Natural killer cell (primary cell): Measurements from ENCODE around the gene SPSB2. TPM values are rescaled to one million over a fixed set of nuclear protein-coding genes. Genes with fewer than 3 reads are reported as not detected.

Experiments
- ATAC-seq, 3 donors: fragments of 150-1000 bp in 2 of 3; fragments of 200-7000 bp in 1 of 3; cut with Tn5 transposase; 1 replicate in 1 of 3; 2 replicates in 2 of 3; pipeline ENCODE4 v1.10.0; 2021; ENCODE audit warnings: mild to moderate bottlenecking in 2 of 3, moderate library complexity in 2 of 3
- DNase-seq, 2 donors: peaks; one replicate each; pipeline versions ENCODE4 v3.0.0 to v3.0.0-alpha.2; 2013 to 2021; ENCODE audit warnings: mixed read lengths in 1 of 2
- H3K27ac ChIP-seq: one replicate; pipeline ENCODE4 v1.5.1; 2013; ENCODE audit warnings: mild to moderate bottlenecking, low read length
- H3K27me3 ChIP-seq: one replicate; pipeline ENCODE4 v1.6.1; 2013; ENCODE audit warnings: low read length; ENCODE audit not compliant: control insufficient read depth, insufficient read depth
- H3K36me3 ChIP-seq: one replicate; pipeline ENCODE4 v1.6.1; 2013; ENCODE audit warnings: low read length; ENCODE audit not compliant: control insufficient read depth, insufficient read depth
- H3K4me1 ChIP-seq: one replicate; pipeline ENCODE4 v1.6.1; 2013; ENCODE audit warnings: low read length; ENCODE audit not compliant: control insufficient read depth, insufficient read depth
- H3K4me3 ChIP-seq: one replicate; pipeline ENCODE4 v1.5.1; 2013; ENCODE audit warnings: low read length
- H3K9me3 ChIP-seq: one replicate; pipeline ENCODE4 v1.6.1; 2013; ENCODE audit warnings: low read length; ENCODE audit not compliant: control insufficient read depth, insufficient read depth
- H3K27ac Mint-ChIP-seq, 2 donors: one replicate each; pipeline ENCODE4 v1.8.0; 2022; ENCODE audit warnings: mild to moderate bottlenecking in 2 of 2, mixed read lengths in 2 of 2, moderate library complexity in 1 of 2
- H3K27me3 Mint-ChIP-seq, 2 donors: one replicate each; pipeline ENCODE4 v1.8.0; 2022; ENCODE audit warnings: low read depth in 2 of 2, mixed read lengths in 2 of 2
- H3K36me3 Mint-ChIP-seq: one replicate; pipeline ENCODE4 v1.8.0; 2022; ENCODE audit warnings: mixed read lengths
- H3K4me1 Mint-ChIP-seq, 2 donors: one replicate each; pipeline ENCODE4 v1.8.0; 2022; ENCODE audit warnings: mixed read lengths in 2 of 2
- H3K4me3 Mint-ChIP-seq: one replicate; pipeline ENCODE4 v1.8.0; 2022; ENCODE audit warnings: mild to moderate bottlenecking, moderate library complexity, mixed read lengths
- H3K9me3 Mint-ChIP-seq, 2 donors: one replicate each; pipeline ENCODE4 v1.8.0; 2022; ENCODE audit warnings: mixed read lengths in 2 of 2
- CTCF ChIP-seq: fragments of 200-600 bp; IDR thresholded peaks from one replicate; pipeline ENCODE4 v1.8.0; 2022; ENCODE audit warnings: antibody characterized with exemption
- WGBS: methylation state at CpG from one replicate; pipeline ENCODE4 v1.1.7; 2013; ENCODE audit warnings: missing lambda C conversion rate; ENCODE audit not compliant: insufficient coverage; 5-methylcytosine and 5-hydroxymethylcytosine counted together
- intact Hi-C: fragments of 100-400 bp; cut with micrococcal nuclease; formaldehyde crosslinking; loops from one replicate; pipeline ENCODE4 v1.14.2; 2022
- total RNA-seq, 4 donors: library from RNA; stranded (reverse); fragments of 120-200 nt in 1 of 4; gene quantifications; one replicate each; pipeline versions ENCODE4 v1.2.3 to v1.2.4, GENCODE V29; 2013 to 2022

SPSB2 gene
- total RNA-seq, 3 donors from 2014 or later (not counting 1 experiment from before 2014, with no cell fraction given): 8.1 to 19.1 (median 8.4) TPM

- no peak overlapping the region for H3K4me3 ChIP-seq
- 95% methylated on average over 2 of the region's 2 CpGs for WGBS
- no peak overlapping the region for H3K27ac ChIP-seq
- Mint-ChIP-seq H3K27ac (no peak overlapping the region), H3K36me3 (peaks cover 6% of the 10 kb centered on the region), H3K9me3 (no peaks in the 10 kb centered on the region), H3K27me3 (no peaks in the 10 kb centered on the region), H3K4me1 (peaks cover 0 to 6% of the 10 kb centered on the region in 2 donors), H3K4me3 (no peak overlapping the region)
- no peaks in the 10 kb centered on the region for H3K4me1 ChIP-seq
- H3K9me3 ChIP-seq: no peaks in the 10 kb centered on the region
- ATAC-seq (no peak), DNase-seq (no peak)
- intact Hi-C loops: no loop called here
- no peaks in the 10 kb centered on the region for H3K27me3 ChIP-seq
- TF ChIP-seq CTCF: no peak
- peaks cover 70% of the 10 kb centered on the region for H3K36me3 ChIP-seq
These were observed 14.3 kb downstream of the SPSB2 start for GRCh38 chr12:6858799-6859198.

GRCh38 chr12:6855322-6855721, 17.8 kb downstream of the SPSB2 start:
- no peak for TF ChIP-seq CTCF
- no peaks in the 10 kb centered on the region for H3K27me3 Mint-ChIP-seq

GRCh38 chr12:6854036-6854435, 19.1 kb downstream of the SPSB2 start:
- Histone ChIP-seq H3K36me3 (peaks cover 33% of the 10 kb centered on the region), H3K27me3 (no peaks in the 10 kb centered on the region), H3K4me1 (peaks cover 22% of the 10 kb centered on the region), H3K4me3 (no peak overlapping the region), H3K9me3 (no peaks in the 10 kb centered on the region), H3K27ac (no peak overlapping the region)
- DNase-seq (no peak), ATAC-seq (no peak)
- H3K9me3 Mint-ChIP-seq: no peaks in the 10 kb centered on the region
- H3K4me3 Mint-ChIP-seq: peak overlapping the region; percentile 66
- peak overlapping the region; percentile 21 to 95 for H3K27ac Mint-ChIP-seq
- no peaks in the 10 kb centered on the region for H3K36me3 Mint-ChIP-seq
- peaks cover 8 to 43% of the 10 kb centered on the region in 2 donors for H3K4me1 Mint-ChIP-seq
- no peak for TF ChIP-seq CTCF
- 96% methylated on average over 6 of the region's 6 CpGs for WGBS
- intact Hi-C loops: no loop called here
- no peaks in the 10 kb centered on the region for H3K27me3 Mint-ChIP-seq

More at GRCh38 chr12:6855322-6855721, 17.8 kb downstream of the SPSB2 start:
- no peak overlapping the region for H3K27ac ChIP-seq
- intact Hi-C loops: no loop called here
- Mint-ChIP-seq H3K4me3 (no peak overlapping the region), H3K4me1 (peaks cover 8 to 34% of the 10 kb centered on the region in 2 donors), H3K9me3 (no peaks in the 10 kb centered on the region), H3K27ac (no peak overlapping the region), H3K36me3 (no peaks in the 10 kb centered on the region)
- 96% methylated on average over 14 of the region's 14 CpGs for WGBS
- peaks cover 43% of the 10 kb centered on the region for H3K36me3 ChIP-seq
- no peaks in the 10 kb centered on the region for H3K9me3 ChIP-seq
- H3K27me3 ChIP-seq: no peaks in the 10 kb centered on the region
- ATAC-seq (no peak), DNase-seq (no peak)
- peaks cover 19% of the 10 kb centered on the region for H3K4me1 ChIP-seq
- no peak overlapping the region for H3K4me3 ChIP-seq

- WGBS: 100% methylated on average over 1 of the region's 1 CpG
These were observed 19.5 kb downstream of the SPSB2 start for GRCh38 chr12:6853626-6854025.

More at GRCh38 chr12:6853626-6854025, 19.5 kb downstream of the SPSB2 start:
- H3K36me3 Mint-ChIP-seq: no peaks in the 10 kb centered on the region
- intact Hi-C loops: no loop called here
- H3K27me3 Mint-ChIP-seq: no peaks in the 10 kb centered on the region
- no peaks in the 10 kb centered on the region for H3K9me3 ChIP-seq
- no peak overlapping the region for H3K27ac ChIP-seq
- no peak overlapping the region for H3K4me3 ChIP-seq
- ATAC-seq (no peak), DNase-seq (no peak)
- H3K36me3 ChIP-seq: peaks cover 29% of the 10 kb centered on the region
- peak overlapping the region; percentile 66 for H3K4me3 Mint-ChIP-seq
- H3K4me1 Mint-ChIP-seq: peaks cover 8 to 43% of the 10 kb centered on the region in 2 donors
- peak overlapping the region; percentile 21 to 95 for H3K27ac Mint-ChIP-seq
- no peak for TF ChIP-seq CTCF
- no peaks in the 10 kb centered on the region for H3K9me3 Mint-ChIP-seq
- no peaks in the 10 kb centered on the region for H3K27me3 ChIP-seq
- peaks cover 22% of the 10 kb centered on the region for H3K4me1 ChIP-seq
